Upper lobe of right lung (tissue), 1 donor: ENCODE results near the gene CARM1. TPM values are rescaled to one million over a fixed set of nuclear protein-coding genes. Genes with fewer than 3 reads are reported as not detected.

ENCODE experiments used
- ATAC-seq: fragments of 200-7000 bp; cut with Tn5 transposase; one replicate; pipeline ENCODE4 v1.9.1; 2020; ENCODE audit warnings: mild to moderate bottlenecking, moderate library complexity
- DNase-seq: peaks from one replicate; pipeline ENCODE4 v3.0.0-alpha.2; 2020
- H3K27ac ChIP-seq: fragments of 200-600 bp; one replicate; pipeline ENCODE4 v1.8.0; 2022
- H3K27me3 ChIP-seq: fragments of 200-600 bp; one replicate; pipeline ENCODE4 v1.8.0; 2022; ENCODE audit warnings: mild to moderate bottlenecking
- H3K36me3 ChIP-seq: fragments of 200-600 bp; one replicate; pipeline ENCODE4 v1.8.0; 2022
- H3K4me1 ChIP-seq: fragments of 200-600 bp; one replicate; pipeline ENCODE4 v1.8.0; 2022
- H3K4me3 ChIP-seq: fragments of 200-600 bp; one replicate; pipeline ENCODE4 v1.8.0; 2022; ENCODE audit warnings: mild to moderate bottlenecking
- H3K9me3 ChIP-seq: fragments of 200-600 bp; one replicate; pipeline ENCODE4 v1.8.0; 2022
- CTCF ChIP-seq: fragments of 200-600 bp; IDR thresholded peaks from one replicate; pipeline ENCODE4 v1.8.0; 2022; ENCODE audit warnings: antibody characterized with exemption
- intact Hi-C: fragments of 100-400 bp; cut with DNase I; formaldehyde crosslinking; loops from one replicate; pipeline ENCODE4 v1.11.0; 2022
- total RNA-seq: library from RNA; stranded (reverse); fragmentation: NEBNext Ultra II Directional; extraction: Animal tissue kit (Norgen Biotek cat#: 25700); gene quantifications from one replicate; pipeline ENCODE4 v1.2.1, GENCODE V29; 2021
- donor health status: DM: no; HTN: yes; CAD: no; lungs with severe emphysema.

The CARM1 gene
- total RNA-seq, 1 donor from 2014 or later: 25.5 TPM

DNA sequence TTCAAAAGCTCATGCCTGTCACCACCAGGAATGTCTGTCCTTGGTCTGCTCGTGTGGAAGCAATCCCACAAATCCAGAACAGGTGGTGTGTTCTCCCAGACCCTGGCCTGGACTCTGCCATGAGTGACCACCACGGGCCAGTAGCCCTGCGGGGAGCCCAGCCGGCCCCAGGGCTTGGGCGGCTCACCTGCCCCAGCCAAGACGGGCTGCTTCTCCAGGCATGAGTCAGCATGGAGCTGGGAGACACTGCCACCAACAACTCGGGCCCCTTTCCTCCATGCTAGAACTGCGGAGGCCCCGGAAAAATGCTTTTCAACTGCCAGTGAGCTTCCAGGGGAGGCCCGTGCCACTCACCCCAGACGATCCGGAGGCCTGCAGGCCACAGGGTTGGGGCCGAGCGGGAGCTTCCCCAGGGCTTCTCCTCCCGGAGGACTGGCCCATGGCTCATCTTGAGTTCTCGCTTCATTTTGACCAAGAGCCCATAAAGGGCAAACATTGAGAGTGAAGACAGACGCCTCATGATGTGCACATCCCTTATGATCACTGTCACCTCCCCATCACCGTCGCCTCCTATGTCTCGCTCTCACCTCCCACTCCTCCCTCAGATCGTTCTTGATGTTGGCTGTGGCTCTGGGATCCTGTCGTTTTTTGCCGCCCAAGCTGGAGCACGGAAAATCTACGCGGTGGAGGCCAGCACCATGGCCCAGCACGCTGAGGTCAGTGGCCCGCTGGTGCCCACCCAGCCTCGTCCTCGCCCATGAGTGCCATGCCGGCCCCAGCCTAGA lies 40.4 kb downstream of the CARM1 start:
- Histone ChIP-seq H3K9me3 (no peaks in the 10 kb centered on the region), H3K27me3 (no peaks in the 10 kb centered on the region), H3K27ac (no peak overlapping the region), H3K4me1 (no peaks in the 10 kb centered on the region), H3K36me3 (peaks cover 72% of the 10 kb centered on the region), H3K4me3 (no peak overlapping the region)
- intact Hi-C loops: no loop called here
- no peak for TF ChIP-seq CTCF
- no peak for ATAC-seq
- no peak for DNase-seq

GRCh38 chr19:10912619-10913018 lies 41.3 kb downstream of the CARM1 start:
- ATAC-seq: no peak
- intact Hi-C loops: no loop called here
- no peaks in the 10 kb centered on the region for H3K27me3 ChIP-seq

GRCh38 chr19:10913716-10914340 lies 42.5 kb downstream of the CARM1 start:
- intact Hi-C loops: no loop called here
- DNase-seq: no peak
- no peak overlapping the region for H3K4me3 ChIP-seq
- H3K4me1 ChIP-seq: no peaks in the 10 kb centered on the region
- no peak for TF ChIP-seq CTCF
- ATAC-seq: no peak
- no peaks in the 10 kb centered on the region for H3K9me3 ChIP-seq
- peaks cover 71% of the 10 kb centered on the region for H3K36me3 ChIP-seq
- no peaks in the 10 kb centered on the region for H3K27me3 ChIP-seq
- H3K27ac ChIP-seq: no peak overlapping the region

More at GRCh38 chr19:10912619-10913018, 41.3 kb downstream of the CARM1 start:
- no peak for TF ChIP-seq CTCF
- H3K4me3 ChIP-seq: no peak overlapping the region
- H3K36me3 ChIP-seq: peaks cover 72% of the 10 kb centered on the region
- H3K9me3 ChIP-seq: no peaks in the 10 kb centered on the region
- no peak overlapping the region for H3K27ac ChIP-seq
- no peaks in the 10 kb centered on the region for H3K4me1 ChIP-seq
- no peak for DNase-seq

GRCh38 chr19:10915130-10916091 lies 44.1 kb downstream of the CARM1 start:
- no peak for TF ChIP-seq CTCF
- no peak overlapping the region for H3K27ac ChIP-seq
- peaks cover 68% of the 10 kb centered on the region for H3K36me3 ChIP-seq
- no peaks in the 10 kb centered on the region for H3K4me1 ChIP-seq
- no peak overlapping the region for H3K4me3 ChIP-seq
- no peak for DNase-seq
- H3K9me3 ChIP-seq: no peaks in the 10 kb centered on the region
- no peaks in the 10 kb centered on the region for H3K27me3 ChIP-seq
- intact Hi-C loops: no loop called here
- ATAC-seq: no peak

GRCh38 chr19:10916602-10917001 lies 45.2 kb downstream of the CARM1 start:
- no peak for TF ChIP-seq CTCF
- no peak for ATAC-seq
- H3K27me3 ChIP-seq: no peaks in the 10 kb centered on the region
- intact Hi-C loops: no loop called here
- H3K4me1 ChIP-seq: no peaks in the 10 kb centered on the region
- no peaks in the 10 kb centered on the region for H3K9me3 ChIP-seq
- H3K27ac ChIP-seq: no peak overlapping the region
- no peak for DNase-seq
- peaks cover 71% of the 10 kb centered on the region for H3K36me3 ChIP-seq
- H3K4me3 ChIP-seq: no peak overlapping the region
